Colonic mucosa (tissue), 4 donors: ENCODE results near the gene BAG2. TPM values are rescaled to one million over a fixed set of nuclear protein-coding genes. Genes with fewer than 3 reads are reported as not detected.

Source experiments
- DNase-seq: peaks from one replicate; pipeline ENCODE4 v3.0.0-alpha.2; 2020
- H3K27ac ChIP-seq: fragments of 200-600 bp; one replicate; pipeline ENCODE4 v1.8.0; 2021
- H3K27me3 ChIP-seq: fragments of 200-600 bp; one replicate; pipeline ENCODE4 v1.8.0; 2021
- H3K36me3 ChIP-seq: fragments of 200-600 bp; one replicate; pipeline ENCODE4 v1.8.0; 2021
- H3K4me1 ChIP-seq: fragments of 200-600 bp; one replicate; pipeline ENCODE4 v1.8.0; 2021; ENCODE audit warnings: mild to moderate bottlenecking
- H3K4me3 ChIP-seq: fragments of 200-600 bp; one replicate; pipeline ENCODE4 v1.8.0; 2021
- H3K9ac ChIP-seq, 2 donors: one replicate each; pipeline ENCODE4 v1.7.0; 2013; ENCODE audit warnings: control low read depth in 2 of 2, low read depth in 2 of 2, low read length in 2 of 2
- H3K9me3 ChIP-seq: fragments of 200-600 bp; one replicate; pipeline ENCODE4 v1.8.0; 2021
- intact Hi-C: fragments of 100-400 bp; cut with DNase I; formaldehyde crosslinking; loops from one replicate; pipeline ENCODE4 v1.14.1; 2022
- total RNA-seq, 2 donors: library from RNA; stranded (reverse); fragmentation: NEBNext Ultra II Directional in 1 of 2; extraction: Animal tissue kit (Norgen Biotek cat#: 25700) in 1 of 2; gene quantifications; one replicate each; pipeline ENCODE4 v1.2.1, GENCODE V29; 2021
- TF ChIP-seq, protein P1 (sequence below): fragments of 200-600 bp; IDR thresholded peaks from one replicate; pipeline ENCODE4 v1.8.0; 2022; ENCODE audit warnings: antibody characterized with exemption, mild to moderate bottlenecking
- donor health status: healthy.
- donor health status: DM: no; HTN: no; CAD: no.
- donor health status: DM: no; HTN: no; CAD: no.

BAG2 gene
- total RNA-seq, 2 donors from 2014 or later = 1.8 to 6.3 TPM

DNA sequence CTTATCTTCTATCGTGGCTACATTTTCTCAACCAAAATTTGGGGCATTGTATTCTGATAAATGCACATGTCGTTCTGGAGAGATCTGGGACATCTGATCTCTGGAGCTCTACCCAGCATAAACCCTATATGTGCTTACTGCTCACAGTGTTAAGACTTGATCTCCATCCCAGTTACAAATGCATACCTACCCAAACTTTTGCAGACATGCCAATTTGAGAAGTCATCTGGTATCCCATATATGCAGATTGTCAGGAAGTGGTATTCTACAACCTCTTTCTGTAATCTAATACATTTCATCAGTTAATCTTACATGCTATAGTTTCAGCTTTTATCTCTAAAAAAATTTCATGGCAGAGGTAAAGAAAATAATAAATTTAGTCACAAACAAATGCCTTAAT is 11.2 kb downstream of the BAG2 start:
- intact Hi-C loops = no loop called here
- H3K27ac ChIP-seq = no peak overlapping the region
- no peak for DNase-seq
- no peaks in the 10 kb centered on the region for H3K4me1 ChIP-seq
- no peak overlapping the region for H3K4me3 ChIP-seq
- no peaks in the 10 kb centered on the region for H3K9me3 ChIP-seq
- H3K27me3 ChIP-seq = no peaks in the 10 kb centered on the region
- TF ChIP-seq, protein P1, sequence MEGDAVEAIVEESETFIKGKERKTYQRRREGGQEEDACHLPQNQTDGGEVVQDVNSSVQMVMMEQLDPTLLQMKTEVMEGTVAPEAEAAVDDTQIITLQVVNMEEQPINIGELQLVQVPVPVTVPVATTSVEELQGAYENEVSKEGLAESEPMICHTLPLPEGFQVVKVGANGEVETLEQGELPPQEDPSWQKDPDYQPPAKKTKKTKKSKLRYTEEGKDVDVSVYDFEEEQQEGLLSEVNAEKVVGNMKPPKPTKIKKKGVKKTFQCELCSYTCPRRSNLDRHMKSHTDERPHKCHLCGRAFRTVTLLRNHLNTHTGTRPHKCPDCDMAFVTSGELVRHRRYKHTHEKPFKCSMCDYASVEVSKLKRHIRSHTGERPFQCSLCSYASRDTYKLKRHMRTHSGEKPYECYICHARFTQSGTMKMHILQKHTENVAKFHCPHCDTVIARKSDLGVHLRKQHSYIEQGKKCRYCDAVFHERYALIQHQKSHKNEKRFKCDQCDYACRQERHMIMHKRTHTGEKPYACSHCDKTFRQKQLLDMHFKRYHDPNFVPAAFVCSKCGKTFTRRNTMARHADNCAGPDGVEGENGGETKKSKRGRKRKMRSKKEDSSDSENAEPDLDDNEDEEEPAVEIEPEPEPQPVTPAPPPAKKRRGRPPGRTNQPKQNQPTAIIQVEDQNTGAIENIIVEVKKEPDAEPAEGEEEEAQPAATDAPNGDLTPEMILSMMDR = no peak
- H3K36me3 ChIP-seq = no peaks in the 10 kb centered on the region
- H3K9ac ChIP-seq = no peak overlapping the region

DNA sequence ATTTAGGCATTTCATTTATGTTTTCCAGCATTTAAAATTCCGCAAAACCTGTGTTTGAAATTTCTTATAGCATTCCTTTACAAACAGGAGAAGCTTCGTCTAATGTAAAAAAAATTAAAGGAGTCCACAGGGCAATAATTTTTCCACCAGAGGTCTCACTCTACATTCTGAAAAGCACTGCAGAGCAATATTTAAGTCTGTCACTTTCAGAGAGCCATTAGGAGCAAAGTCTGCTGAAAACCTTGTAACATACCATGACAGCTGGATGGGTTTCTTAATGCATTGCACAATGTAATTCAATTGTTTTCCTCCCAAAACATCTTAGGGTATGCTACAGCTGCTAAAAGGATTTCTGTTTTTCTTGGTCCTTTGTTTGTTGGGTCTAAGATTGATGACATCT is 18.0 kb downstream of the BAG2 start:
- TF ChIP-seq, protein P1 = peak; percentile 26
- no peak overlapping the region for H3K27ac ChIP-seq
- H3K4me3 ChIP-seq = no peak overlapping the region
- H3K36me3 ChIP-seq = no peaks in the 10 kb centered on the region
- intact Hi-C loops = no loop called here
- DNase-seq = no peak
- no peaks in the 10 kb centered on the region for H3K4me1 ChIP-seq
- no peak overlapping the region for H3K9ac ChIP-seq
- no peaks in the 10 kb centered on the region for H3K27me3 ChIP-seq
- no peaks in the 10 kb centered on the region for H3K9me3 ChIP-seq

DNA sequence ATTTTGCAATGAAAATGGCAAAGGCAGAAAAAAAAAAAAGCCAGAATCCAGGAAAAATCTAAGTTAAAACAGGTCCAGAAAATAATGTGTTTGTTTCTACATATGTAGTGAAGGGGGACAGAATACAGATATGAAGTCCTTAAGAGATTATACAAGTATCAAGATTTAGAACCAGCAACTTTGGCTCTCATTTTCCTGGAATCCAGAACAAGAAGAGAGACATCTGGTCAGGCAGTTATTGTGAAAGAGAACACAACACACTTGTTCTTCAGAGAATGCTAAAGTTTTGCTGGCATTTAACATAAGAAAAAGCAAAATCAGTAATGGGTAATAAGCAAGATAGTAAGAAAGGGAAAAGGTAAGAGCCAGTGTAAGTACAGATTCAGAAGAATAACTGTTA is 21.1 kb downstream of the BAG2 start:
- no peak overlapping the region for H3K9ac ChIP-seq
- no peaks in the 10 kb centered on the region for H3K27me3 ChIP-seq
- DNase-seq = no peak
- no peak overlapping the region for H3K27ac ChIP-seq
- H3K36me3 ChIP-seq = no peaks in the 10 kb centered on the region
- intact Hi-C loops = no loop called here
- no peaks in the 10 kb centered on the region for H3K9me3 ChIP-seq
- no peaks in the 10 kb centered on the region for H3K4me1 ChIP-seq
- H3K4me3 ChIP-seq = no peak overlapping the region
- TF ChIP-seq, protein P1 = no peak

DNA sequence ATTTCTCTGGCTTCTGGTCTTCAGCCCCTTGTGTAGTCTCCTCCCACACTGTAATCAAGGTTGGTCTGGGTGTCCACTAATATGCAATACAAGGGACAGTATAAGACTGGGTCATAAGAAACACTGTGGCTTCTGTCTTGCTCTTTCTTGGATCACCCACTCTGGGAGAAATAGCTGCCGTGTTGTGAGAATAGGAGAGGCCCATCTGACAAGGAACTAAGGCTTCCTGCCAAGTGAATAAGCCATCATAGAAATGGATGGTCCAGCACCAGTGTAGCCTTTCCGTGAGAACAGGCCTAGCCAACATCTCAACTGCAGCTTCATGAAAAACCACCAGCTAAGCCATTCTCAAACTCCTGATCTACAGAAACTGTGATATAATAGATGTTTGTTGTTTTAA is 23.3 kb downstream of the BAG2 start:
- no peaks in the 10 kb centered on the region for H3K27me3 ChIP-seq
- no peaks in the 10 kb centered on the region for H3K4me1 ChIP-seq
- intact Hi-C loops = no loop called here
- H3K36me3 ChIP-seq = no peaks in the 10 kb centered on the region
- no peak overlapping the region for H3K9ac ChIP-seq
- H3K4me3 ChIP-seq = no peak overlapping the region
- TF ChIP-seq, protein P1 = no peak
- no peaks in the 10 kb centered on the region for H3K9me3 ChIP-seq
- H3K27ac ChIP-seq = no peak overlapping the region
- no peak for DNase-seq

DNA sequence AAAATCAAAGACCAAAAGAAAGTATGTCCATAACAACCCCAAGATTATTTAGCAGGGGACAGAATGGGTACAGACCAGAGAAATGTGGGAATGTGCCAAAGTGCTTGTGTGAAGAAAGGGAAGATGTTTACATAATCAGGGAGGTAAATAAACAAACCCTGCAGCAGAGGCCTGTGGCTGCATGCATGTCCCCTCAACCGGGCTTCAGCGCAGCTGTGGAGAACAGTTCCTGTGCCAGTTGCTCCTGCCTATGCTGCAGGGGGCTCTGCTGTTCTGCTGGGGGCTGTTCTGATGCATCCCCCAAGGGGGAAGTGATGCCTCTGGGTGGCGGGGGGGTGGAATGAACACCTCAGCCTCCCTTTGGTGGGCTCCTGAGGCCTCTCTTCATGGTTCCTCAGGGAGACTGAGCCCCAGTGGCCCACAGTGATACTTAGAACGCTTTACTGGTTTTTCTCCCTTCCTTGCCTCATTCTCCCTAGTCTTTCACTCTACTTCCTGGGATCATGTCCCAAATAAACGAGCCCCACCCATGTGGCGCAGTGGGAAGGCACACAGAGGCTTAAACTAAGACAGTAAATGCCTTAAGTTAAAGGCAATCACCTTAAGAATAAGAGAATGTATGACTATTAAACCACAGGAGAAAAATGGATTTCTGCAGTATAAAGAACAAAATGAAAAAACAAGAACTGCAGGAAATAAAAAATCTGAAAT is 27.0 kb downstream of the BAG2 start:
- Histone ChIP-seq H3K4me1 (no peaks in the 10 kb centered on the region), H3K9ac (no peak overlapping the region), H3K4me3 (no peak overlapping the region), H3K27ac (no peak overlapping the region), H3K9me3 (no peaks in the 10 kb centered on the region), H3K36me3 (no peaks in the 10 kb centered on the region), H3K27me3 (no peaks in the 10 kb centered on the region)
- DNase-seq = peak; percentile 65
- intact Hi-C loops = no loop called here
- TF ChIP-seq, protein P1 = no peak
